Measurements from ENCODE around the gene DIS3L2.
"Not testable (repeated sequence)": the region's sequence is repeated elsewhere in the genome, so short reads cannot be mapped to it uniquely, and the experiment has no call there.

DNA sequence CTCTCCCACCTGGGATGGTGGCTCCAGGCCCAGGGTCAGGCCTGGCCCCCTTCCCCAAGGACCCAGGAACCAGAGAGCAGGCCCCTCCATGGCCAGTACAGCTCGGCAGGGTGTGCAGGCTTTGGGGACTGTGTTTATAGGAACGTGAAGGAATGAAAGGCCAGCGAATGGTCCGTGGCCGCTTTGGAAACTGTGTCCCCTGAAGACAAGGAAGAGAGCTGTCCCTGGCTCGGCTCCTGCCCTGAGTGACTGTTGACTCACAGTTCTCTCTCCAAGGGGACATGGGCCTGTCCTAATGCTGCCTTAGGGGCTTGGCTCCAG is 373.3 kb downstream of the DIS3L2 start:
- TF ChIP-seq, protein P1, sequence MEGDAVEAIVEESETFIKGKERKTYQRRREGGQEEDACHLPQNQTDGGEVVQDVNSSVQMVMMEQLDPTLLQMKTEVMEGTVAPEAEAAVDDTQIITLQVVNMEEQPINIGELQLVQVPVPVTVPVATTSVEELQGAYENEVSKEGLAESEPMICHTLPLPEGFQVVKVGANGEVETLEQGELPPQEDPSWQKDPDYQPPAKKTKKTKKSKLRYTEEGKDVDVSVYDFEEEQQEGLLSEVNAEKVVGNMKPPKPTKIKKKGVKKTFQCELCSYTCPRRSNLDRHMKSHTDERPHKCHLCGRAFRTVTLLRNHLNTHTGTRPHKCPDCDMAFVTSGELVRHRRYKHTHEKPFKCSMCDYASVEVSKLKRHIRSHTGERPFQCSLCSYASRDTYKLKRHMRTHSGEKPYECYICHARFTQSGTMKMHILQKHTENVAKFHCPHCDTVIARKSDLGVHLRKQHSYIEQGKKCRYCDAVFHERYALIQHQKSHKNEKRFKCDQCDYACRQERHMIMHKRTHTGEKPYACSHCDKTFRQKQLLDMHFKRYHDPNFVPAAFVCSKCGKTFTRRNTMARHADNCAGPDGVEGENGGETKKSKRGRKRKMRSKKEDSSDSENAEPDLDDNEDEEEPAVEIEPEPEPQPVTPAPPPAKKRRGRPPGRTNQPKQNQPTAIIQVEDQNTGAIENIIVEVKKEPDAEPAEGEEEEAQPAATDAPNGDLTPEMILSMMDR (IDR thresholded peaks at IDR 0.05): not testable (repeated sequence)
- TF ChIP-seq POLR2A, EP300 (IDR thresholded peaks at IDR 0.05): not testable (repeated sequence)
